Immature natural killer cell (primary cell): Measurements from ENCODE around the gene COL23A1. TPM values are rescaled to one million over a fixed set of nuclear protein-coding genes. Genes with fewer than 3 reads are reported as not detected.

Source experiments
- DNase-seq, 3 donors: peaks; one replicate each; pipeline ENCODE4 v3.0.0; 2022; ENCODE audit warnings: mixed read lengths in 1 of 3
- H3K27ac Mint-ChIP-seq, 6 donors: one replicate each; pipeline ENCODE4 v1.8.0; 2020; ENCODE audit warnings: mixed read lengths in 6 of 6, mild to moderate bottlenecking in 5 of 6, inconsistent platforms in 4 of 6, moderate library complexity in 3 of 6
- H3K27me3 Mint-ChIP-seq, 3 donors: one replicate each; pipeline ENCODE4 v1.8.0; 2020 to 2021; ENCODE audit warnings: low read depth in 3 of 3, mild to moderate bottlenecking in 3 of 3, mixed read lengths in 3 of 3, moderate library complexity in 3 of 3, inconsistent platforms in 1 of 3
- H3K36me3 Mint-ChIP-seq, 3 donors: one replicate each; pipeline ENCODE4 v1.8.0; 2020; ENCODE audit warnings: mixed read lengths in 3 of 3, inconsistent platforms in 2 of 3, mild to moderate bottlenecking in 2 of 3
- H3K4me1 Mint-ChIP-seq, 2 donors: one replicate each; pipeline ENCODE4 v1.8.0; 2020; ENCODE audit warnings: inconsistent platforms in 2 of 2, mild to moderate bottlenecking in 2 of 2, mixed read lengths in 2 of 2, moderate library complexity in 1 of 2
- H3K4me3 Mint-ChIP-seq, 5 donors: one replicate each; pipeline ENCODE4 v1.8.0; 2020; ENCODE audit warnings: mild to moderate bottlenecking in 5 of 5, mixed read lengths in 5 of 5, inconsistent platforms in 3 of 5, moderate library complexity in 3 of 5
- H3K9me3 Mint-ChIP-seq, 6 donors: one replicate each; pipeline ENCODE4 v1.8.0; 2020; ENCODE audit warnings: mild to moderate bottlenecking in 6 of 6, mixed read lengths in 6 of 6, inconsistent platforms in 4 of 6, moderate library complexity in 3 of 6
- polyA plus RNA-seq, 3 donors: library from polyadenylated mRNA; unstranded; fragments of 300-500 nt; fragmentation: Illumina TruSeq; gene quantifications; one replicate each; pipeline ENCODE4 v1.2.3, GENCODE V29; 2021

Gene COL23A1
- polyA plus RNA-seq, 3 donors from 2014 or later, result 0.40 to 0.78 TPM; not detected in 1

DNA sequence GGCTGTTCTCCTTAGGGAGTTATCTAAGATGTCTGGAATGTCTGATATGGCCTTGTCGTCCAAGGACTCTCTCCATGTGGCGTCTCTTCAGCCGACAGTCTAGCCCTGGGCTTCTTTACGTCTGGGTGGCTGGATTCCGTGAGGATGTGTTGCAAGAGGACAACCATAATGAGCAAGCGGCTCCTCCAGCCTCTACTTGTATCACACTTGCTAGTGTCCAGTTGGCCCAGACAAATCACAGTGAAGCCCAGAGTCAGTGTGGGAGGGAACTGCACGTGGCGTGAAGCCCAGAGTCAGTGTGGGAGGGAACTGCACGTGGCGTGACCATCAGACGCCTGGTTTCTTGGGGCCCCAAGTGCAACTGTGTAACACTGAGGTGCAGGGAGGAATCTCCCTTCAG, 61.1 kb downstream of the COL23A1 start:
- Mint-ChIP-seq H3K4me1 (no peaks in the 10 kb centered on the region), H3K27me3 (no peaks in the 10 kb centered on the region), H3K36me3 (no peaks in the 10 kb centered on the region), H3K4me3 (no peak overlapping the region), H3K9me3 (no peaks in the 10 kb centered on the region), H3K27ac (no peak overlapping the region)
- no peak for DNase-seq

DNA sequence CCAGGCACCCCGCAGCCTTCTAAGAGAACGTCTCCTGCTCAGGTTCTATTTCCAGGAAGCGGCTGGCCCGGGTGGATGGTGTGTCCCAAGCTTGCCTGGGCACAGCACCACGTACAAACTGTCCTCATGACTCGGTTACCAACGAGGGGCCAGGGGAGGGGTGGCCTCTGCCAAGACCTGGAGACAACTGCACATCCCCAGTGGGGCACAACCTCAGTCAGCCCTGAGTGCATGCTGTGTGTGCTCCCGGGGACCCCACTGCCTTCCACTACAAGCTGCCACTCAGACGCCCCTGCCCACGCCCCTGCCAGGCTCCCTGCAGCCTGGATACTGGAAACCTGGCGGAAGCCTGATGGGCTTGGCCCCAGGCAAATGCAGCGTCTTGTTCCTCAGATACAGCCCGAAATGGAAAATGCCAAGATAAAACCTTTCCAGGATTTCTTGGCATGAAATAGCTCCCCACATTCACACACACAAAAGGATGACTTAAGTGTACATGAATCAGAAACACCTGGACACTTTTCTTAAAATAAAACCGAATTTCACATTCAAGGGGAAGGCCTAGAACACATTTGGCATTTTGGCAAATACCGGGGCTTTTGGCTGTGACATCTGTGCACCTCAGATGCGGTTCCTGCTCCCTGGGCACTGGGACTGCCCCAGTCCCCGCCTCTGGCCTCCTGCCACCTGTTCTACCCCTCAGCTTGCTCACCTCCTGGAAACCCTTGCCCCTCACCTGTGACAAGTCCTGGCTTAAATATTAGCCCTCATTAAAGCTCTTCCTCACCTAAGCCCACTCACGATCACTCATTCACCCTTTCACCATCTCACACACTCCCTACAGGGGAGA, 62.5 kb downstream of the COL23A1 start:
- H3K9me3 Mint-ChIP-seq, result no peaks in the 10 kb centered on the region
- no peak for DNase-seq
- no peak overlapping the region for H3K27ac Mint-ChIP-seq
- H3K4me1 Mint-ChIP-seq, result no peaks in the 10 kb centered on the region
- no peak overlapping the region for H3K4me3 Mint-ChIP-seq
- H3K36me3 Mint-ChIP-seq, result no peaks in the 10 kb centered on the region
- no peaks in the 10 kb centered on the region for H3K27me3 Mint-ChIP-seq

DNA sequence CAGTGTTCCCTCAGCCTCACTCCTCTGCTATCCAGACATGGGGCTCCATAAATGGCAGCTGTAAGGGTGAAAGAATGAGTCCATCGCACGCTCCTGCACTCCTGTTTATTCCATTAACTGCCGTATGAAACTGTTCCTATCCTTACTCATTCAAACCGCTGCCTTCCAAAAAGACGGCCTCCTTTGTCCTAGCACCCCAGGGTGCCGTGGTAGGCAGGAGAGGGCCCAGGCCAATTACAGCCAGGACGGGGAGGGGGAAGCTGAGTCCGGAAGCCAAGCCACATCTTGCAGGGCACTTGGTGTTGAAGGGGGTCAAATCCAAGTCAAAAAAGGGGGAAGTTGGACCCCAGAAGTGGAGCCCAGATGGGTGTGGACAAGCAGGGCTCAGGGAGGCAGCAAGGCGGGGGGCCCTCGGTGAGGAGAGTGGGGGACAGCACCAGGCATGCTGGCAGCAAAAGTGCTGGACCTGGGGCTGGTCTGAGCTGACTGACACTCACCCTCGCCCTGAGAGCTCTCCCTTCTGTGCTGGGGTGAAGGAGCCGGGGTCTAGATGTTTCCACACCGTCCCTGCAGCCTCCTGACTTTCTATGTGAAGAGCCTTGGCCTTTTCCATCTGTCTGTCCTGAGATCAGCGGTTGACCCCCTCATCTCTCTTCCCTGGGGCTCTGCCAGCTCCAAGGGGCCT, 63.3 kb downstream of the COL23A1 start:
- Mint-ChIP-seq H3K27ac (no peak overlapping the region), H3K27me3 (no peaks in the 10 kb centered on the region), H3K36me3 (no peaks in the 10 kb centered on the region), H3K4me1 (no peaks in the 10 kb centered on the region), H3K9me3 (no peaks in the 10 kb centered on the region), H3K4me3 (no peak overlapping the region)
- DNase-seq, result no peak

DNA sequence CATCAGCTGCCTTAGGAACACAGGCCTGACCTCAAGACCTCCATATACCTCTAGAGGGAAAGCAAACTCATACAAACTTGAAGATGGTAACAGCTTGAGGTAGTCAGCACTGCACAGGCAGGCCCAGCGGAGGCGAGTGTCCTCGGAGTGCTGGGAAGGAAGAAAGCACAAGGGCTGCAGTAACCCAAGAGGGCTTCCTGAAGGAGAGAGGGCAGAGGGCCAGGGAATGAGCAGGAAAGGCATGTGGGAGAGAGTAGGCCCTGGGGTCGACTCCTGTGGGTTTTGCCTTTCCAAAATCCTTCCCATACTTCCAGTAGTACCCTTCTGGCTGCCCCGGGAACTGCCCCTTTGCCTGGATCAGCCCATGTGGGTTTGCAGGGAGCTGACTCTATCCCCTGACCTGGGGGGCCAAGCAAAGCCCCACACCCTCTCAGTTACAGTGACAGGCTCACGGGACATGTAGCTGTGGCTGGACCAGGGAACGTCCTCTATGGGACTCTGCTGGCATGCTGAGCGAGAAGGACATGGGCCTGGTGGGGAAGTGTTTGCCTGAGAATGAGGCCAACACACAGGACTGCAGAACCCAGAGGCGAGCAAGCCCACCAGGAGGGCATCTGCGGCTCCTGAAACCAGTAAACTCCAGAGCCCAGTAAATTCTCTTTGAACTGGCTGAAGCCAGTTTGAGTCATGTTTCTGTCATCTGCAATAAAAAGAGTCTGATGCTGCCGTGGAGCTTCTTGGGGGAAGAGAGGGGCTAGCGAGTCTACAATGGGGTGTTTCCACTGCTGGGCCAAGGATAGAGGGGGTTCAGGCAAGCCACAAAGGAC, 64.1 kb downstream of the COL23A1 start:
- Mint-ChIP-seq H3K4me1 (no peaks in the 10 kb centered on the region), H3K27ac (no peak overlapping the region), H3K36me3 (no peaks in the 10 kb centered on the region), H3K4me3 (no peak overlapping the region), H3K9me3 (no peaks in the 10 kb centered on the region), H3K27me3 (no peaks in the 10 kb centered on the region)
- DNase-seq, result no peak

DNA sequence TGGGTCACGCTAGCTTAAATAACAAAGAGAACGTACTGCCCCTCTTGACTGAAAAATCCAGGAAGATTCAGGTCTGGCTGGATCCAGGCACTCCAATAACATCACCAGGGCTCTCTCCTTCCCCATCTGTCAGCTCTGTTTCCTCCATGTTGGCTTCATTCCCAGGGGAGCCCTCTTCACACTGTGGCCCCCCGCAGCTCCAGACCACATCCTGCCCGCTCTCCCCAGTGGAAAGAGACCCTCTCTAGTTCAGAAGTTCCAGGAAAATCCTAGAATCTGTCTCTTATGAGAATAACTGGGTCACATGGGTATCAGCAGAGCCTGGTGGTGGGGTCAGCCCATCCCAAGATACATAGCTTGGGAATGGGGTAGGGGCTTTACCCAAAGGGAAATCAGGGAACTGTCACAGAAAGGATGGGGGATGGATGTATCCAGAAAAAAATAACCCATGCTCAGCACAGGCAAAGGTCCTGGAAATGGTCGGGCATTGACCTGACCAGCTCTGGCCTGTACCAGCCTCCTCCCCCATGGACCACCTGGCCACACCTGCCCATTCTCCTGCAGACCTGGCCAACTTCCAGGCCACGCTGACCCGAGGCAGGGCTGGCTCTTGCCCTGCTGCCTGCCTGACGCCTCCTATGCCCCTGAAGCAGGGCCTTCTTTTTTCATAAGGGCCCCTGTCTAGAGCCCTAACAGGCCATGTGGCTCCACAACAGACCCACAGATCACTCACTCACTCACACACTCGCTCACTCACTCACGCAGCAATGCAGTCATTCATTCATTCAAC, 65.9 kb downstream of the COL23A1 start:
- no peaks in the 10 kb centered on the region for H3K9me3 Mint-ChIP-seq
- H3K36me3 Mint-ChIP-seq, result no peaks in the 10 kb centered on the region
- peaks cover 0 to 3% (median 2%) of the 10 kb centered on the region in 3 donors for H3K27me3 Mint-ChIP-seq
- H3K27ac Mint-ChIP-seq, result no peak overlapping the region
- no peak for DNase-seq
- H3K4me3 Mint-ChIP-seq, result no peak overlapping the region
- no peaks in the 10 kb centered on the region for H3K4me1 Mint-ChIP-seq

DNA sequence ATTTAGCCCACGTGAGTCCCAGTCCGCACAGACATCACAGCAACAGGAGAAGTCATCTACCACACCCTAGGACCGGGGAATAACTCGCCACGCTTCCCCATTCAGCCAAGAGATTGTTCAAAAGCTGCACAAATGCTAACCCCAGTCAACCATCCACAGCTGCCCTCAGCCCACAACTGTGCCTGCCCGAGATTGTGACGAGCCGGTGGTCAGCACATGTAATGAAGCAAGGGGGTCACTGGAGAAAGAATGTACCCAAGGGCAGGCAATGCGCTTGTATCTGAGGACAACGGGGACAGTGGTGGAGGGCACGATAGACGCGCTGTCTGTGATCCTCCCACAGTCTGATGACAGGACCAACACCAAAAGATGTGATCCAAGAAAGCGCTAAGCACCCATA, 67.8 kb downstream of the COL23A1 start:
- Mint-ChIP-seq H3K27me3 (peaks cover 0 to 3% (median 2%) of the 10 kb centered on the region in 3 donors), H3K36me3 (no peaks in the 10 kb centered on the region), H3K4me3 (no peak overlapping the region), H3K9me3 (no peaks in the 10 kb centered on the region), H3K27ac (no peak overlapping the region), H3K4me1 (no peaks in the 10 kb centered on the region)
- no peak for DNase-seq

DNA sequence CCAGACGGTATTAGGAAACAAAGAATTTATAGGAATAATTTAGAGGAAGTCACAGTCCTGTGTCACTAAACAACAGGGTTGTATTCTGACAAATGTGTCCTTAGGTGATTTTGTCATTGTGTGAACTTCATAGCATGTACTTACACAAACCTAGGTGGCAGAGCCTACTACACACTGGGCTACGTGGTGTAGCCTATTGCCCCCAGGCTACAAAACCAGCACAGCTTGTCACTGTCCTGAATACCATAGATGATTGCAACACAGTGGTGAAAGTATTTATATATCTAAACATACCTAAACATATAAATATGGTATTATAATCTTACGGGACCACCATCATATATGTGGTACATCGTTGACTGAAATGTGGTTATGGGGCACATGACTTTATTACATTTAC, 69.3 kb downstream of the COL23A1 start:
- Mint-ChIP-seq H3K27me3 (peaks cover 0 to 6% (median 3%) of the 10 kb centered on the region in 3 donors), H3K36me3 (no peaks in the 10 kb centered on the region), H3K27ac (no peak overlapping the region), H3K9me3 (no peaks in the 10 kb centered on the region), H3K4me1 (no peaks in the 10 kb centered on the region), H3K4me3 (no peak overlapping the region)
- DNase-seq, result no peak

DNA sequence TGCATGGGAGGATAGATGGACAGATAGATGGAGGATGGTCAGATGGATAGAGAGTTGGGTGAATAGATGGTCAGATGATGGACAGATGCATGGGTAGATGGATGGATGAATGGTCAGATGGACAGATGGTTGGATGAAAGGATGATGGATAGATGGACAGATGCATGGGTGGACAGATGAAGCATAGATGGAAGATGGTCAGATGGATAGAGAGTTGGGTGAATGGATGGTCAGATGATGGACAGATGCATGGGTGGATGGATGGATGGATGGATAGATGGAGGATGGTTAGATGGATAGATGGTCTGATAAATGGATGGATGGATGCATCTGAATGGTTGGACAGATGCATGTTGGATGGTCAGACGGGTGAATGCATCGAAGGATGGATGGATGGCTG, 70.4 kb downstream of the COL23A1 start:
- Mint-ChIP-seq H3K27ac (no peak overlapping the region), H3K4me1 (no peaks in the 10 kb centered on the region), H3K9me3 (no peaks in the 10 kb centered on the region), H3K4me3 (no peak overlapping the region), H3K36me3 (no peaks in the 10 kb centered on the region), H3K27me3 (peaks cover 0 to 9% (median 4%) of the 10 kb centered on the region in 3 donors)
- no peak for DNase-seq

DNA sequence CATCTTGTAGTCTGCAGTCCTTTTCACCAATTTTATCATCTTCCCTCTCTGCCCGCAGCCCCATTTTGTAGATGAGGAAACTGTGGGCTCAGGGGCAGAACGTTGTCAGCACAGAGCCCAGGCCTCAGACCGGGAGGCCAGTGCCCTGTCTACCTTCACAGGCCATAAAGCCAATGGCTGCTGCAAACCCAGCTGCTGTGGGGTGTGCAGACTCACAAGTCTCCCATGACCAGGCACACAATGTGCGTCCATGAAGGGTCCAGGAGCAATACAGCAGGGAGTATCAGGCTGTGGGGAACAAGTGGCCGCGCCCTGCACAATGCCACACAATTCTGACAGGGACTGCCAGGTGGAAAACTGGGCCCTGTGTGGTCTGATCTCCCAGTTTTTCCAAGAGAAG, 71.0 kb downstream of the COL23A1 start:
- Mint-ChIP-seq H3K4me3 (no peak overlapping the region), H3K4me1 (no peaks in the 10 kb centered on the region), H3K27ac (peak overlapping the region in 1 of 6 donors; percentile 19), H3K36me3 (no peaks in the 10 kb centered on the region), H3K9me3 (no peaks in the 10 kb centered on the region), H3K27me3 (peaks cover 1 to 9% (median 5%) of the 10 kb centered on the region in 3 donors)
- DNase-seq, result no peak

DNA sequence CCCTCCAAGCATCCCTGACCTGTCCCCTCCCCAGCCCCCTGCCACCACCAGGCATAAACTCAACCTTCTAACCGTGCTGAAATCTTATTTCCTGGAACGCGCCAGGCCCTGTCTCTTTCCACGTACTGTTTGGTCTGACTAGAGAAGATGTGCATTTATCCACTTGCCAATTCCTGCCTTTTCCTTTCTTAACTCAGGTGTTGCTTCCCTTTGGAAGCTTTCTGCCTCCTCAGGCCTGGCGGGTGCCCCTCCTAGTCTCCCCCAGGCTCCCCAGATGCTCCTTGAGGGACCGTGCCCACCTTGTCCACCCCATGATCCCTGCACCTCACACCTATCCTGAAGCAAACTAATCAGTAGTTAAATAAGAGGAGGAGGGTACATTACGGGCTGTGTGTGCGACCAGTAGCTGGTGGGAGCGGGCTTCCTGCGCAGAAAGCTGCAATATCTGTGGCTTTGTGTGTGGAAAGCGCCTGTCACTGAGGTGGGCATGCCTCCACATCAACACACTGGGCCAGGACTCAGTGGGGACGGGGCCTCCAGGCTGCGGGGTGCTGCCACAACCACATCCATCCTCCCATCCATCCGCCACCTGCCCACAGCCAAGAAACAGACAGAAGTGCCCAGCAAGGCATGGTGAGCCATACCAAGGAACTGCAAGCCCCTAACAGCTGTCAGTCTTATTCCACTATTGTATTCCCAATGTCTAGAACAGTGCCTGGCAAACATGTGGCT, 73.5 kb downstream of the COL23A1 start:
- H3K4me3 Mint-ChIP-seq, result no peak overlapping the region
- H3K27me3 Mint-ChIP-seq, result peaks cover 2 to 13% (median 5%) of the 10 kb centered on the region in 3 donors
- no peaks in the 10 kb centered on the region for H3K9me3 Mint-ChIP-seq
- no peaks in the 10 kb centered on the region for H3K36me3 Mint-ChIP-seq
- no peaks in the 10 kb centered on the region for H3K4me1 Mint-ChIP-seq
- no peak overlapping the region for H3K27ac Mint-ChIP-seq
- DNase-seq, result no peak

DNA sequence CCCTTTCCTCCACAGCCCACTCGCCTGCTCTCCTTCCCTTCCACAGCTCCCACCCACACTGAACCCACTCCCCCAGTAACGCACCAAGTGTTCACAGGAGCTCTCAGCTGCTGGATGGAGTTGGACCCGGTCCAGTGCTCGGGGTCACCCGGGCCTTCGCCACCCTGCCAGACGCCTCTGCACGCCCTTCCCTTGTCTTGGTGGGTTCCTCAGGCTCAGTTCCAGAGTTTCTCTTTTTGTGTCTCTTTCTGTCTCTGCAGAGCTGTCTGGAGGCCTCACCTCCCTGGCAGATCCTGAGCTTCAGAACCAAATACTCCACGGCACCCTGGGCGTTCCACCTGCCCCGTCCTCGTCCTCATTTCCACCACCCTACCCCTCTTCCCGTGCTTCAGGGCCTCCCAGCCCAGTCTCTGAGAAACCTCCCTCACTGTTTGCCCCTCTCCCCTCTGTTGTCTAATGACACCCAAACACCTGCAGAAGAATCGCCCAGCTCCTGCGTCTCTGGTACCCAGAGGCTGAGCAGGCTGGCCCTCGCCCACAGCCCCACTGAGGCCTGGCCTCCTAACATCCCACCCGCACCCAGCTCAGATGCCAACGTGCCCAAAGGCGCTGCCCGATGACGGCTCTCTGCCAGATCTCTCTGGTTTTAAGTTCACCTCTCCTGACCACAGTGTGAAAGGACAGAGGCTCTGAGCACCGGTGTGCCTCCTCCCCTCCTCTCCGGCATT, 74.3 kb downstream of the COL23A1 start:
- no peaks in the 10 kb centered on the region for H3K36me3 Mint-ChIP-seq
- no peak for DNase-seq
- no peak overlapping the region for H3K4me3 Mint-ChIP-seq
- H3K4me1 Mint-ChIP-seq, result no peaks in the 10 kb centered on the region
- no peaks in the 10 kb centered on the region for H3K9me3 Mint-ChIP-seq
- peaks cover 2 to 13% (median 5%) of the 10 kb centered on the region in 3 donors for H3K27me3 Mint-ChIP-seq
- H3K27ac Mint-ChIP-seq, result no peak overlapping the region

DNA sequence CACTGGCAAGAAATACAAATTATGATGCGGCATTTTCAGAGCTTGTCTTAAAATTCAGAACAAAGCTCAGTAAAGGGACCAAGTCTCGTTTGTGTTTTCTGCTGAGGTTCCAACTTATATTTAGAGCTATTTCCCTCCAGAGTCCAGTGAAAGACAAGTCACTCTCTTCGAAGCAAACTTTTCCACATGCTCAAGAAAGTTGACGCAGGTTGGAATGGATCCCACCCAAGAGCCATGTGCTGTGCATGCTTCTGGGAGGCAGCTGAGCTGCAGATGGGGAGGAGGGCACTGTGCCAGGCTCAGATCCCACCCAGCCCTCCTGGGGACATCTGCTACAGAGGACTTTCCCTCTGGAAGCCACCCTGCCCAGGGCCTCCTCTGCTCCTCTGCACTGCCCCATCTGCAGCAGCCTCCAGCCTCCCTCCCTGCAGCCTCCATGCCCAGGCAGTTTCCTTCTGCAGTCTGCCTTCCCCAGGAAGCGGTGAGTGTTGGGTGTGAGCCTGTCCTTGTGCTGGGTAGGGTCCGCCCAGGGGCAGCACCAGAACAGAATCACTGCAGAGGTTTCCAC, 75.3 kb downstream of the COL23A1 start:
- Mint-ChIP-seq H3K27me3 (peaks cover 2 to 13% (median 4%) of the 10 kb centered on the region in 3 donors), H3K9me3 (no peaks in the 10 kb centered on the region), H3K36me3 (no peaks in the 10 kb centered on the region), H3K4me1 (no peaks in the 10 kb centered on the region), H3K4me3 (no peak overlapping the region), H3K27ac (no peak overlapping the region)
- DNase-seq, result no peak
